Chondrocyte (in vitro differentiated cells): ENCODE results near the gene BNIPL. TPM values are rescaled to one million over a fixed set of nuclear protein-coding genes. Genes with fewer than 3 reads are reported as not detected.

Experiments used
- DNase-seq: peaks from one replicate; pipeline ENCODE4 v3.0.0; 2021; ENCODE audit warnings: mixed read lengths, low spot score
- H3K27ac Mint-ChIP-seq: one replicate; pipeline ENCODE4 v1.8.0; 2021; ENCODE audit warnings: mild to moderate bottlenecking, moderate library complexity, mixed read lengths; ENCODE audit not compliant: unreplicated experiment
- H3K27me3 Mint-ChIP-seq: 2 replicates; pipeline ENCODE4 v1.8.0; 2021; ENCODE audit warnings: low read depth, mixed read lengths
- H3K36me3 Mint-ChIP-seq: 2 replicates; pipeline ENCODE4 v1.8.0; 2021; ENCODE audit warnings: low read depth, mixed read lengths
- H3K4me1 Mint-ChIP-seq: 2 replicates; pipeline ENCODE4 v1.8.0; 2021; ENCODE audit warnings: low read depth, mild to moderate bottlenecking, mixed read lengths
- H3K4me3 Mint-ChIP-seq: one replicate; pipeline ENCODE4 v1.8.0; 2021; ENCODE audit warnings: mild to moderate bottlenecking, moderate library complexity, mixed read lengths; ENCODE audit not compliant: unreplicated experiment
- H3K9me3 Mint-ChIP-seq: 2 replicates; pipeline ENCODE4 v1.8.0; 2021; ENCODE audit warnings: low read depth, mixed read lengths
- CTCF ChIP-seq: fragments of 200-600 bp; sonication (generic); IDR thresholded peaks from 2 replicates; pipeline ENCODE4 v1.5.0; 2021; ENCODE audit warnings: antibody characterized with exemption, mild to moderate bottlenecking, moderate library complexity
- total RNA-seq: library from RNA; stranded (reverse); gene quantifications from 3 replicates; pipeline ENCODE4 v1.2.1, GENCODE V29; 2021

BNIPL gene
- total RNA-seq, 1 donor from 2014 or later, result 0.62 TPM

GRCh38 chr1:151055581-151055980, 19.2 kb downstream of the BNIPL start:
- no peak for TF ChIP-seq CTCF
- DNase-seq, result no peak
- Mint-ChIP-seq H3K36me3 (peaks cover 27% of the 10 kb centered on the region), H3K4me3 (no peak overlapping the region), H3K27ac (no peak overlapping the region), H3K4me1 (peaks cover 32% of the 10 kb centered on the region), H3K27me3 (no peaks in the 10 kb centered on the region), H3K9me3 (no peaks in the 10 kb centered on the region)

- no peak for DNase-seq
- Mint-ChIP-seq H3K27me3 (no peaks in the 10 kb centered on the region), H3K9me3 (no peaks in the 10 kb centered on the region), H3K4me1 (peaks cover 32% of the 10 kb centered on the region), H3K27ac (no peak overlapping the region), H3K36me3 (peaks cover 27% of the 10 kb centered on the region), H3K4me3 (peak overlapping the region; percentile 96)
- no peak for TF ChIP-seq CTCF
These were observed 19.8 kb downstream of the BNIPL start for GRCh38 chr1:151056149-151056548.

- H3K36me3 Mint-ChIP-seq, result peaks cover 15% of the 10 kb centered on the region
- no peaks in the 10 kb centered on the region for H3K27me3 Mint-ChIP-seq
- DNase-seq, result no peak
- no peaks in the 10 kb centered on the region for H3K9me3 Mint-ChIP-seq
- peaks cover 56% of the 10 kb centered on the region for H3K4me1 Mint-ChIP-seq
- no peak for TF ChIP-seq CTCF
- H3K4me3 Mint-ChIP-seq, result peak overlapping the region; percentile 96
- peak overlapping the region; percentile 96 for H3K27ac Mint-ChIP-seq
These were observed 22.3 kb downstream of the BNIPL start for GRCh38 chr1:151058692-151059091.

GRCh38 chr1:151059109-151060006, 23.0 kb downstream of the BNIPL start, which contains the start of gene CDC42SE1:
CDC42SE1 (minus strand) TSS chr1:151059622; CDS start chr1:151055730, 3,892 bp downstream.
- H3K9me3 Mint-ChIP-seq, result no peaks in the 10 kb centered on the region
- peaks cover 60% of the 10 kb centered on the region for H3K4me1 Mint-ChIP-seq
- TF ChIP-seq CTCF, result peak; percentile 83
- H3K27ac Mint-ChIP-seq, result peak within 1 kb of the TSS; percentile 96
- H3K27me3 Mint-ChIP-seq, result no peaks in the 10 kb centered on the region
- H3K4me3 Mint-ChIP-seq, result peak within 1 kb of the TSS; percentile 96
- DNase-seq, result no peak
- peaks cover 12% of the 10 kb centered on the region for H3K36me3 Mint-ChIP-seq

- H3K27me3 Mint-ChIP-seq, result no peaks in the 10 kb centered on the region
- no peaks in the 10 kb centered on the region for H3K9me3 Mint-ChIP-seq
- peaks cover 8% of the 10 kb centered on the region for H3K36me3 Mint-ChIP-seq
- TF ChIP-seq CTCF, result no peak
- peak within 1 kb of the TSS; percentile 96 for H3K27ac Mint-ChIP-seq
- H3K4me1 Mint-ChIP-seq, result peaks cover 68% of the 10 kb centered on the region
- H3K4me3 Mint-ChIP-seq, result peak within 1 kb of the TSS; percentile 96
- DNase-seq, result no peak
These were observed 23.7 kb downstream of the BNIPL start, which contains the start of gene MLLT11 for GRCh38 chr1:151060007-151060656. MLLT11 (plus strand) TSS chr1:151060397; CDS start chr1:151067225, 6,828 bp downstream.
